Stimulated activated CD4-positive, alpha-beta T cell treated with anti-CD3 and anti-CD28 coated beads, Interleukin-15, amount 100 ng/mL, for 48 hours (primary cell): ENCODE results near the gene BEST2.
"Not testable (repeated sequence)": the region's sequence is repeated elsewhere in the genome, so short reads cannot be mapped to it uniquely, and the experiment has no call there.

Experiments used
- DNase-seq, 2 donors: peaks; one replicate each; pipeline ENCODE4 v3.0.0-alpha.2; 2020; ENCODE audit warnings: low read depth in 2 of 2

Gene BEST2

DNA sequence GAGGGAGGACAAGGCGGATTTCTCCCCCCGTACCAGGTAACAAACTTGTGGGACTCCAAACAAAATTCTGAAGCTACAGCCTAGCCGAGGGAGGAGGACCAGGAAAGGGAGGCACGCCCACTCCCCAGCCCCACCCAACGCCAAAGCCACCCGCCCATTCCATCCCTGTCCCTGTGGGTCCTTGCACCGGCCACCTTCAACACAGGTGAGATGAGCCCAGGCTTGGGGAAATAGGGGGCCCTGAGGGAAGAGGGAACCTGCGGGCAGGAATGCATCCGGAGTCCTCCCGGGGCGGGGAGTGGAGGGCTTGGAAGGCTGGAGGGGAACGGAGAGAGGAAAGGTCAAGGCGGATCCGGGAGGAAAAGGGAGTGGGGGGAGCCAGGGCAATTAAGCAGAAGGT lies at the start of gene BEST2:
Gene BEST2, plus strand, starts transcription at position 157 of the 400 bp plus-strand sequence. CDS start 802 bp downstream, outside the sequence.
- no peak for DNase-seq

DNA sequence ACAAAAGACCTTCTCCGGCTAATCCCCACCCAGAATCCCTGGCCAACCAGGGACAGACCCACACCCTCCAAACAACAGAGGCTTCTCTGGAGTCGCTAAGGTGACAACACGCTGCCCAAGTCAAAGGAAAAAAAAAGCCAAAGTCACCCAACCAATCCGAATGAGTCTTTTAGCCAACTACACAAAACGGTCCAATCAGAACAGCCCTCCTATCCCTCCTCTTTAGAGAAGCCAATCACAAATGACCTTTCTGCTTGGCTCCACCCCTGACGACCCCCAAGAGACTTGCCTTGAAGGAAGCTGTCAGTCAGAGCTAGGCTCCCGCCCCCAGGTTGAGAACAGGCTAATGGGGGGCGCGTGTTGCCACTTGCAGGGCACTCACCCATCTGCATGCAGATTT lies 48.5 kb upstream of the BEST2 start:
- no peak for DNase-seq

DNA sequence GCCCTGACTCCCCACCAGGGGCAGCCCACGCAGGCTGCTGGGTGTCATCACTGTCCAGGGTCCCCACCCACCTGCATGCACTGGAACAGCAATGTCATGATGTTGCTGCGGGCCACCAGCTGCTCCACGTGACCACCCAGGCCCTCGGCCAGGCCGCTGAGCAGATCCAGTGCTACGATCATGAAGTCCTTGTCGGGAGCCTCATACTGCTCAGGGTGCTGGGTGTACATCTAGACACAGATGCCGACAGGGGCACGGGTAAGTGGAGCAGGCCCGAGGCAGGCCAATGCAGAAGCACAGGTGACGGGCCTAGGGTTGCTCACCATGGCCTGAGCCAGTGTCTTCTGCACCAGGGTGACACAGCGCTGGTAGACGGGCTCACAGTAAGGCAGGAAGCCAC lies 46.4 kb upstream of the BEST2 start:
- no peak for DNase-seq

DNA sequence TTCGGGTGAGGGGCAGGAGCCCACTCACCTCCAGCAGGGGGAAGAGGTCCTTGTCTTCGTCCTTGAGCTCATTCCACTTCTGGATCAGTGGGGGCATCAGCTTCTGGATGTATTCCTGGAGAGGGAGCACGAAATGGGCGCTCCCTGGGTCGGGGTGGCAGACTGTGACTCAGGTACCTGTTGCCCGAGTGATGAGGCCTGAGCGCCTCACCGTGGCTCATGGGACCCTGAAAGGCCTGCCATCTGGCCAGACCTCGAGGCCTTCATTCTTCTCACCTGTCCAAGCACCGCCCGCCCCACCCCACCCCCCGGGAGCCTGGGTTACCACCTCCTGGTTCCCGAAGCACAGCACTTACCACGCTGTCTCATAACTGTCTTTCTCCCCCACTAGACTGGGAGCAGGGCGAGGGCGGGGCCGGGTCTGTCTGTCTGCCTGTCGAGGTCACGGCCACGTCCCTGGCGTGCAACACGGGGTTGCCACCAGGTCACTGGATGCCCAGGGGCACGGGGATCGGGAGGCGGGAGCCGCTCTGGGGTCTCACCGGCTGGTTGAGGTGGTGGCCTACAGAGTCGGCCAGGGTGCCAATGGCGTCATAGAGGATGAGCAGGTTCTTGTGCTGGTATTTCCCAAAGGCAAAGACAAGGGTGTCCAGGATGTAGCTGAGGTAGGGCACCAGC lies 45.8 kb upstream of the BEST2 start:
- DNase-seq = no peak

DNA sequence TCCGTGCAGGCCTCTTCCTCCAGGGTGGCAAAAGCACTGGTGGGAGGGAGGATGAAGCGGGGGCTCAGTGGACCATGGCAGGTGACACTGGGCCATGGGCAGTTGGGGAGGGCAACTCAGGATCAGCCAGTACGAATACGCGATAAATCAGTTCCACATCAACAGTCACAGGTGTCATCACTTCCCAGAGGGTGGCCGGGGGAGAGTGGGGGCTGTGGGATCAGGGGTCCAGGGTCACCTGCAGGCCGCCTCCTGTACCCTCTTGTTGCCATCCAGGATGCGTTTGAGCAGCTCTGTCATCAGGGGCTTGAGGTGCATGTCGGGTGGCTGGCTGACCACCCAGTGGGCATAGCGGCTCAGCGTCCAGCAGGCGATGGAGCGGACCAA lies 45.3 kb upstream of the BEST2 start:
- DNase-seq = no peak

DNA sequence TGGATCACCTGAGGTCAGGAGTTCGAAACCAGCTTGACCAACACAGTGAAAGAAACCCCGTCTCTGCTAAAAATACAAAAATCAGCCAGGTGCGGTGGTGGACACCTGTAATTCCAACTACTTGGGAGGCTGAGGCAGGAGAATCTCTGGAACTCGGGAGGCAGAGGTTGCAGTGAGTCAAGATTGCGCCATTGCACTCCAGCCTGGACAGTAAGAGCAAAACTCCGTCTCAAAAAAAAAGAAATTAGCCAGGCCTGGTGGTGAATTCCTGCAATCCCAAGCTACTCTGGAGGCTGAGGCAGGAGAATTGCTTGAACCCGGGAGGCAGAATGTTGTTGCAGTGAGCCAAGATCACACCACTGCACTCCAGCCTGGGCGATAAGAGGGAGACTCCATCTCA lies 43.0 kb upstream of the BEST2 start:
- DNase-seq = no peak

DNA sequence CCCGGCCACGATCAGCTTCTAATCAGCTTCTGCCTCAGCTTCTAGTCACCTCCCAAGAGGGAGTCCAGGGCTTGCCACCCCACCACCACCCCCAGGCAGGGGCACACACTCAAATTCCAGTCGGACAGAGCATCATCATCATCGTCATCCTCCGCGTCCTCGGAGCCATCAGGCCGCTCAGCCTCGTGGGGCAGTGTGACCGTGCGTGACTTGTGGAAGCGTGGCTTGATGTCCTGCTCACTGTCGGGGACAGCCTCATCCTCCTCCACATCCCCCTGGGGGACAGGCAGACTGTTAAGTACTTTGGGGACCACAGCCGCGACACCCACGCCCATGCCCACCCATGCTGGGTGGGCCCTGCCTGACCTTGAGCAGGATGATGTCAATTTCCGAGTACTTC lies 40.4 kb upstream of the BEST2 start:
- DNase-seq = no peak

DNA sequence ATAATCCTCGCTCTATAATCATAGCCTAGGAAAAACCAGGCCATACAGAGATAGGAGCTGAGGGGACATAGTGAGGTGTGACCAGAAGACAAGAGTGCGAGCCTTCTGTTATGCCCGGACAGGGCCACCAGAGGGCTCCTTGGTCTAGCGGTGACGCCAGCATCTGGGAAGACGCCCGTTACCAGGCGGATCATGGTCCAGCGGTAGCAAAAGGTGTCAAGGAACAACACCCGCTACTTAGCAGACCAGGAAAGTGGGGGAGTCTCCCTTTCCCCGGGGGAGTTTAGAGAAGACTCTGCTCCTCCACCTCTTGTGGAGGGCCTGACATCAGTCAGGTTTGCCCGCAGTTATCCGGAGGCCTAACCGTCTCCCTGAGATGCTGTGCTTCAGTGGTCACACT lies 39.5 kb upstream of the BEST2 start:
- DNase-seq = not testable (repeated sequence)

DNA sequence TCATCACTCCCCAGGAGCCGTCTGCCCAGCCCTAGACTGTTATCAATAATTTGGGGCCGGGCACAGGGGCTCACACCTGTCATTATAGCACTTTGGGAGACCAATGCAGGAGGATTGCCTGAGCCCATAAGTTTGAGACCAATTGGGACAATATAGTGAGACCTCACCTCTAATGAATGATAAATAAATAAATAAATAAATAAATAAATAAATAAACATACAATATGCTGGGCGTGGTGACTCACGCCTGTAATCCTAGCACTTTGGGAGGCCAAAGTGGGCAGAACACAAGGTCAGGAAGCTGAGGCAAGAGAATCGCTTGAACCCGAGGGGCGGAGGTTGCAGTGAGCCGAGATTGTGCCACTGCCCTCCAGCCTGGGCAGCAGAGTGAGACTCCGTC lies 38.3 kb upstream of the BEST2 start:
- not testable (repeated sequence) for DNase-seq

DNA sequence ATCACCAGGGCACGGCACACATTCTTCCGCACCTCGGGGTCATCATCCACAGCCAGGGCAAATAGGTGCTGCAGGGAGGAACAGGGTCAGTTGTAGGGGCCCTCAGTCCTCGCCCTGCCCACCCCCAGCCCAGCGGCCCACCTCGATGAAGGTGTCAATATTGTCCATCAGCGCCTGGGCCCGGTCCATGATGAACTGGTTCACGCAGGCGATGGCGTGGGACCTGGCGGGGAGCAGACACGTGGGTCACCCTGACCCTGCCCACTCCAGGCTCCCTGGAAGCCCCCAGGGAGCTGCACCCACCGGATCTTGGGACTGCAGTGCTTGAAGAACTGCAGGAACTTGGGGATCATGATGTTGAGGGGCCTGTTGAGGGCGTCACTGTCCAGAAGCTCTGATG lies 36.5 kb upstream of the BEST2 start:
- DNase-seq = no peak

DNA sequence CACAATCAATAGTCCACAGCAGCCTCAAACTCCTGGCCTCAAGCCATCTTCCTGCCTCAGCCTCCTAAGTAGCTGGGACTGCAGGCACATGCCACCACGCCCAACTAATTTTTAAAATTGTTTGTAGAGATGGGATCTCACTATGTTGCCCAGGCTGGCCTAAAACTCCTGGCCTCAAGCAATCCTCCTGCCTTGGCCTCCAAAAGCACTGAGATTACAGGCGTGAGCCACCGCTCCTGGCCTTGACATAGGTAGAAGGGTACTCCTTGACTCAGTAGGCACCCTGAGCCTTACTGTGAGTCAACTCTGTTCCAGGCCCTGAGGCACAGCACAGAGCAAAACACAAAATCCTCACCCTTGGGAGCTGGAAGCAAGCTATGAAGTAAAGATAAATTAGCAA lies 35.7 kb upstream of the BEST2 start:
- no peak for DNase-seq

DNA sequence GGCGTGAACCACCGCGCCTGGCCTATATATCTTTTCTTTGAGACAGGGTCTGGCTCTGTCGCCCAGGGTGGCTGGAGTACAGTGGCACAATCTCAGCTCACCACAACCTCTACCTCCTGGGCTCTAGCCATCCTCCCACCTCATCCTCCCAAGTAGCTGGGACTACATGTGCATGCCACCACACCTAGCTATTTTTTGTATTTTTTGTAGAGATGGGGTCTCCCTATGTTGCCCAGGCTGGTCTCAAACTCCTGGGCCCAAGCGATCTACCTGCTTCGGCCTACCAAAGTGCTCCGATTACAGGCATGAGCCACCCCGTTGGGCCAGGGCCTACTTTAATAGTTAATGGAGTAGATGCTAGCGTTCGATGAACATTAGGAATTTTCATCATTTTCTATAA lies 31.3 kb upstream of the BEST2 start:
- no peak for DNase-seq

DNA sequence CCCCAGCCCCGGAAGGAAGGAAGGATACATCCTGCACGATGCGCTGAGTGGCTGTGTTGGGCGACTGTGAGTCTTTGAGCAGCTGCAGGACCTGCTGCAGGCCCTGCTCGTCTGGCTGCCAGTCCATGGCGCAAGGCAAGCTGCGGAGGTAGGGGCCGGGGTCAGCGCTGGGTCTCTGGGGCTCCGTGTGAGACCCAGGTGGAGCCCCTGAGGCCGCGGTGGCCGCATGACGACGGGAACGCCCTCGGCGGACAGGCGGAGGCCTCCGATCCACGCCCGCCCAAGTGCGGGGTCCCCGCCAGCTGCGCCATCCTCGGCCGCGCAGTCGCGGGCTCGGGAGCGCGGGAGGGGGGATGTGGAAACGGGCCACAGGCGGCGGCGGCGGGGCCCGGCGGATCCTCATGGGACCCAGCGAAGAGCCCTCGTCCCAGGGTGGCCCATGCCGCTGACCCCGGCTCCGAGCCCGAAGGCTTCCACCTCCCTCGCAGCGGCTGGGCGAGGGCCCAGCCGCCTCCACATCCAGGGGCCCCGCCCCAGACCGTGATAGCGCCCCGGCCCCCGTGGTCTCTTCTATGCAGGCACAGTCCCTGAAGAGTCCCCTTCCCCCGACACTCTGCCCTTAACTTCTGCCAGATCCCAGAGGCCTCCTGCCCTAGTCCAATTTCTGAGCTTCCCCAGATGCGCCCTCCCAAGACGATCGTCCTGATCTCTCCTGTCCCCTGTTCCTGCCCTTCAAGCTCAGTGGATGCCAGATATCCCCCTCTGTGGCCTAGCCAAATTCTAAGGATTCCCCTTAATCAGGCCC lies 30.5 kb upstream of the BEST2 start:
- DNase-seq = no peak

DNA sequence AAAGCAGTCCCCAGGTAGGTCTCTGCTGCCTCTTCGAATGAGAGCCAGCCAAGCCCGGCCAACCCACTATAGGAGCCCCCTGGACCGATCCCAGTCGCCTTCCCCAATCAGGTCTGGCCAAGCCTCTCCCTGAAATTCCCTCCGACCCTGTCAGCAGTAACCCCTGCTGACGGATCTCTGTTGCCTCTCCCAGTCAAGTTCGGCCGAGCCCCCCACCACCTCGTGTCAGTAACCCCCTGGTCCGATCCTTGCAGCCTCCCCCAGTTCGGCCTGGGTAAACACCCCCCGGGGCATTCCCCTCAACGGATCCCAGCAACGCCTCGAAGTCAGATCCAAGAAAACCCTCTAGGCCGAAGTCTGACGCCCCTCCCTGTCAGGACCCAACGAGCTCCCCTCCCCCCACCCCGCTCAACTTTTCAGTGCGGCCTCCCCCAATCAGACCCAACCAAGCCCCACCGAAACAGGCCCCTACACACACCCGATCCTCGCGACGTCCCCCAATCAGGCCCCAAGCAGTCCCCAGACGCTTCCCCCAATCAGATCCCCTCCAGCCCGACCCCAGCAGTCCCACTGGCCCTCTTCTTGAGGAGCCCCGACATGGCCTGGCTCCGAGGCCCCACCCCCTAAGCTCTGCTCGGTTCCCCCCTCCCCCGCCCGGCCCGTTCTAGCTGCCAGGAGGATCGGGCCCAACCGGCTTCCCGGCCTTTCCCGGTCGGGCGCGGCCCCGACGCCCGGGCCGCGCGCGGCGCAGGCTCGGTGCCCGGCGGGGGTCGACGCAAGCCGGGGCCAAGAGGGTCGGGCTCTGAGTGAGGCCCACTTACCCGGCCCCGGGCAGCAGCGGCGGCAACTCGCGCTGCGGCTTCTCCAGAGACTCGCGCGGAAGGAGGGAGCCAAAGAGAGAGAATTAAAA lies 29.7 kb upstream of the BEST2 start:
- peak in 1 of 2 donors; percentile 37 for DNase-seq

DNA sequence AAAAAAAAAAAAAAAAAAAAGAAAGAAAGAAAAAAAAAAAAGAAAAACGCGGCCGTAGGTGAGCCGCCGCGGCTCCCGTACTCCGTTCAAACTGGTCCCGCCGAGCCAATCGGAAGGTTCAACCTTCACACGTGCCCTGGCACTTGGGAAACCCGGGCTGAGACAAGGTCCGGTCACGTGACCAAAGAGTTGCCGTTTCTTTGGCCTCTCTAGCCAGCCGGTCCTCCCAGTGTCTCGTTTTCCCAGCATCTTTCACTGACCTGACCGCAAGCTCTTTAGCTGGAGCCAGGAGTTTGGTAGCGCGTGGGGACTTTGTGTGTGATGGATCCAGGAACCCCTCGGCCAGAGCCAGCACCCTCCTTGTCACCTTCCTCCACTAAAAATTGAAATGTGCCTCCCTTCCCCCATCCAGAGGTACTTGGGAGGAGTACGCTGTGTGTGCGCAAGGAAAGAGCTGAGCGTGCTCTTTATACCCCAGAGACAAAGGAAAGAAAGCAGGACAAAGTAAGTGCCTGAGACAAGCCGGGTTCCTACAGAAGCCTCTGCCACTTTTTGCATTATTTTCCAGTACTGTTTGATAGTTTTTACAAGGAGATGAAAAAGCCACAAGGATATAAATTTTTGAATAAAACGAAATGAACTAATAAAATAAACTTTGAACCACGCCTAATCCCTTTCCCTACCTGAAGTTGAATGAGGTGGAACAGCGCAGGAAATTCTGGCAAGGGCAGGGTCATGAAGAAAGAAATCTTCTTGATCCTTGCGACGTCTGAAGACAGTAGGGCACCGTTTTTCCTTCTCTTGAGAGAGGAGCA lies 28.8 kb upstream of the BEST2 start:
- DNase-seq = peak; percentile 91 to 93

DNA sequence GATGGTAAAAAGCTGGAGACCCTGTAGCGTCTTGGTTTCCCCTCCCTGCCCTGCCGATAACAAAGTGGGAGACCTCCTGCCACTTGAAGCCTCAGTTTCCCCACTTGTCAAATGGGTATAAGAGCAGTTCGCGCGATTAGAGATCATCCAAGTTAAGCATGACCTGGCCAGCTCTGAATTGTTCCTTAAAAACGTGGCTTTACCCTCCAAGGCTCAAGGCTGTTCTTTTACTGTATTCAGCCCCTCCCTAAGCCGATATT lies 28.3 kb upstream of the BEST2 start:
- no peak for DNase-seq

DNA sequence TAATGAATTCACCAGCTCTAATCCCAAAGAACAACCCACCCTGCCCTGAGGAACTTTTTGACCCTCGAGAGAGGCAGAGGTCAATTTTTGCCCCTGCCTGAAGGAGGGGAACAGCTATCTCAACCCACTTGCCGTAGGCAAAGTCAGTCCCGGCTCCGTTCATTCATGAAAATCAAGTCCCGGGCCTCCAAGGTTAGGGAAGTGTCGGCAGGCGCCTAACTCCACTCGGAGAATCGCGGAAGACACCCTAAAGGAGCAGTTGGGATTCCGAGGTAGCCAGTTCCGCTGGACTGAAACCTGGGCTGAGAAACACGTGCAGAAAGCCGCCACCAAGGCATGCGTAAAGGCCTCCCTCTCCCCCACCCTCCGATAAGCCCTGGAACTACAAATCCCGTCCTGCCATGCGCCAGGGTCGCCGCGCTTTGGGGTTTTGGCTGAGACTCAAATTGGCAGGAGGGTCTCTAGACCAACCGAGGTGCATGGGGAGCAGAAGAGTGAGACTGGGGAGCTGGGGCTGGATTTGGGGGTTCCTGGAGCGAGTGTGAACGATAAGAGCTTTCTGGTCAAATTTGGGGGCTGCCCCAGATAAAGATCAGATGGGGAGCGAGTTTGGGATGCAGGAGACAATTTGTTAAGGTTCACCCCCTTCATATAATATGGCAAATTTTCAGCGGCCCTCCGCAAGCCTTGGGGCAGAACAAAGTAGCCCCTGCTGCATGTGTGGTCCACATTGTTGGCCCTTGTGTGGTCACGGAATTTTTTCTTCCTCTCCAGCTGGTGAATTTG lies 27.8 kb upstream of the BEST2 start, which contains the start of gene TNPO2:
Gene TNPO2, minus strand, starts transcription at position 292 of the 786 bp plus-strand sequence. CDS start 2,955 bp downstream, outside the sequence.
- DNase-seq = peak; percentile 68

DNA sequence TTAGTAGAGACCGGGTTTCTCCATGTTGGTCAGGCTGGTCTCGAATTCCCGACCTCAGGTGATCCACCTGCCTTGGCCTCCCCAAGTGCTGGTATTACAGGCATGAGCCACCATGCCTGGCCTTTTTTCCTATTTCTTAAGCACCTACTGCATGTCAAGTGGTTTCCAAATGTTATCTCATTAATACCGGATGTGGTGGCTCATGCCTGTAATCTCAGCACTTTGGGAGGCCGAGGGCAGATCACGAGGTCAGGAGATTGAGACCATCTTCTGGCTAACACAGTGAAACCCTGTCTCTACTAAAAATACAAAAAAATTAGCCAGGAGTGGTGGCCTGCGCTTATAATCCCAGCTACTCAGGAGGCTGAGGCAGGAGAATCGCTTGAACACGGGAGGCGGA lies 26.0 kb upstream of the BEST2 start:
- DNase-seq = not testable (repeated sequence)

DNA sequence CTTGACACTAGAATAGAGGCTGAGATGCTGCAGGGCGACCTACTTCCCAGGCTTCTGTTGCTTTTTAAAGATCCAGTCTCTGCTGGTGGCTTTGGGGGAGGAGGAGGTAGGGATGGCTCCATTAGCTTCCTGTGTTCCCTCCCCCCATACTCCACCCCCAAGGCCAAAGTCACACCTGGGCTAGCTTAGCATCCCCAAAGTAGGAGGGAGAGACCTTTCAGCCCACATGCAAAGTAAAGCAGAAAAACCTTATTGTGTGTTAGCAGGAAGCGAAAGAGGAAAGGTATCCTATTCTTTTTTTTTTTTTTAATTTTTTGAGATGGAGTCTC lies 24.6 kb upstream of the BEST2 start:
- DNase-seq = no peak

DNA sequence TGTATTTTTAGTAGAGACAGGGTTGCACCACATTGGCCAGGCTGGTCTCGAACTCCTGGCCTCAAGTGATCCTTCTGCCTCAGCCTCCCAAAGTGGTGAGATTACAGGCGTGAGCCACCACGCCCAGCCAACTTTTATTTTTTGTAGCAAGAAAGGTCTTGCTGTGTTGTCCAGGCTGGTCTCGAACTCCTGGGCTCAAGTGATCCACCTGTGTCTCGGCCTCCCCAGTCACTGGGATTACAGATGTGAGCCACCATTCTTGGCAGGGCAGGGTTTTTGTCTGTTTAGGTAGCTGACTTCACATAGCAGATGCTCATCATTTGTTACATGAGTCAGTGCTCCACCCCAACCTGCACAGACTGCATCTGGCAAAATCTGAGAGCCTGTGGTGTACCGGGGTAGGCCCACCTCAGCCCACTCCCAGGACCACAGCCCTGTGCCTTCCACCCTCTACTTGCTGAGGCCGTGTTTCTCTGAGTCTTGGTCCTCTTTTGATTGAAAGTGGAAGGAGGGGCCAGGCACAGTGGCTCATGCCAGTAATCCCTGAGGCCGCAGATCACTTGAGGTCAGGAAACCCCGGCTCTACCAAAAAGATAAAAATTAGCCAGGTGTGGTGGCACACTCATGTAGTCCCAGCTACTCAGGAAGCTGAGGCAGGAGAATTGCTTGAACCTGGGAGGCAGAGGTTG lies 23.7 kb upstream of the BEST2 start:
- DNase-seq = no peak
